Calu3 (cell line): ENCODE results near the gene GGT6. TPM values are rescaled to one million over a fixed set of nuclear protein-coding genes. Genes with fewer than 3 reads are reported as not detected.

ENCODE experiments used
- BruUV-seq: library from RNA; stranded (reverse); fragments of 400-500 nt; replicated peaks from 2 replicates; lab custom pipeline; 2021; lab: Mats Ljungman, UMichigan
- CTCF ChIA-PET: fragments of 300-600 bp; sonication (Branson Sonifier 250); formaldehyde crosslinking; loops from one replicate; lab custom pipeline; 2022; ENCODE audit warnings: antibody characterized with exemption; lab: Charles Lee
- DNase-seq: peaks from one replicate; pipeline ENCODE4 v3.0.0; 2022
- H3K27ac Mint-ChIP-seq: one replicate; pipeline ENCODE4 v1.8.0; 2022; ENCODE audit warnings: mixed read lengths; ENCODE audit not compliant: unreplicated experiment
- H3K27me3 Mint-ChIP-seq: one replicate; pipeline ENCODE4 v1.8.0; 2022; ENCODE audit warnings: mixed read lengths; ENCODE audit not compliant: unreplicated experiment
- H3K36me3 Mint-ChIP-seq: one replicate; pipeline ENCODE4 v1.8.0; 2022; ENCODE audit warnings: mild to moderate bottlenecking, moderate library complexity, mixed read lengths; ENCODE audit not compliant: insufficient read depth, unreplicated experiment
- H3K4me1 Mint-ChIP-seq: one replicate; pipeline ENCODE4 v1.8.0; 2022; ENCODE audit warnings: mild to moderate bottlenecking, low read depth, mixed read lengths; ENCODE audit not compliant: unreplicated experiment
- H3K4me3 Mint-ChIP-seq: one replicate; pipeline ENCODE4 v1.8.0; 2022; ENCODE audit warnings: mild to moderate bottlenecking, low read depth, moderate library complexity, mixed read lengths; ENCODE audit not compliant: unreplicated experiment
- H3K9me3 Mint-ChIP-seq: one replicate; pipeline ENCODE4 v1.8.0; 2022; ENCODE audit warnings: low read depth, mixed read lengths; ENCODE audit not compliant: unreplicated experiment
- CTCF ChIP-seq: fragments of 200-600 bp; IDR thresholded peaks from one replicate; pipeline ENCODE4 v1.8.0; 2022; ENCODE audit warnings: antibody characterized with exemption; ENCODE audit not compliant: unreplicated experiment
- intact Hi-C: fragments of 100-400 bp; cut with micrococcal nuclease; formaldehyde crosslinking; loops from one replicate; pipeline ENCODE4 v1.10.0; 2022; ENCODE audit not compliant: unreplicated experiment
- total RNA-seq: library from RNA; stranded (reverse); gene quantifications from 2 replicates; pipeline ENCODE4 v1.2.3, GENCODE V29; 2022

The GGT6 gene
- total RNA-seq, 1 experiment from 2014 or later = 1.1 TPM

GRCh38 chr17:4553669-4554068, 6.7 kb downstream of the GGT6 start:
- Mint-ChIP-seq H3K36me3 (peaks cover 59% of the 10 kb centered on the region), H3K27ac (no peak overlapping the region), H3K27me3 (no peaks in the 10 kb centered on the region), H3K4me1 (peaks cover 8% of the 10 kb centered on the region), H3K4me3 (peak overlapping the region; percentile 74), H3K9me3 (no peaks in the 10 kb centered on the region)
- TF ChIP-seq CTCF = no peak
- no peak for DNase-seq
- CTCF ChIA-PET = no interaction called here
- BruUV-seq = no TSS peak
- intact Hi-C loops = no loop called here

- Mint-ChIP-seq H3K4me1 (peaks cover 8% of the 10 kb centered on the region), H3K27me3 (no peaks in the 10 kb centered on the region), H3K36me3 (peaks cover 63% of the 10 kb centered on the region), H3K9me3 (no peaks in the 10 kb centered on the region), H3K27ac (no peak overlapping the region), H3K4me3 (no peak overlapping the region)
- no peak for TF ChIP-seq CTCF
- CTCF ChIA-PET = no interaction called here
- no TSS peak for BruUV-seq
- DNase-seq = no peak
- intact Hi-C loops = no loop called here
These were observed 8.4 kb downstream of the GGT6 start for GRCh38 chr17:4551796-4552525.

- no peak overlapping the region for H3K4me3 Mint-ChIP-seq
- intact Hi-C loops = no loop called here
- no peaks in the 10 kb centered on the region for H3K9me3 Mint-ChIP-seq
- no peak for TF ChIP-seq CTCF
- no peak for DNase-seq
- BruUV-seq = no TSS peak
- CTCF ChIA-PET = no interaction called here
- H3K27me3 Mint-ChIP-seq = no peaks in the 10 kb centered on the region
- H3K4me1 Mint-ChIP-seq = peaks cover 6% of the 10 kb centered on the region
- H3K36me3 Mint-ChIP-seq = peaks cover 71% of the 10 kb centered on the region
- H3K27ac Mint-ChIP-seq = peak overlapping the region; percentile 47
These were observed 9.2 kb downstream of the GGT6 start for GRCh38 chr17:4551141-4551540.

- peak overlapping the region; percentile 47 for H3K27ac Mint-ChIP-seq
- TF ChIP-seq CTCF = no peak
- no peaks in the 10 kb centered on the region for H3K9me3 Mint-ChIP-seq
- DNase-seq = no peak
- BruUV-seq = no TSS peak
- CTCF ChIA-PET = no interaction called here
- H3K36me3 Mint-ChIP-seq = peaks cover 76% of the 10 kb centered on the region
- no peak overlapping the region for H3K4me3 Mint-ChIP-seq
- intact Hi-C loops = no loop called here
- peaks cover under 1% of the 10 kb centered on the region for H3K4me1 Mint-ChIP-seq
- H3K27me3 Mint-ChIP-seq = no peaks in the 10 kb centered on the region
These were observed 9.8 kb downstream of the GGT6 start for GRCh38 chr17:4550534-4551039.
